Ectodermal cell (in vitro differentiated cells): ENCODE data around the gene SLC9A9.

ENCODE experiments used
- H3K27ac ChIP-seq: 2 replicates; pipeline ENCODE4 v1.7.0; 2013; ENCODE audit warnings: mild to moderate bottlenecking, low read depth, low read length; ENCODE audit not compliant: insufficient read depth, poor library complexity, severe bottlenecking
- H3K27me3 ChIP-seq: 2 replicates; pipeline ENCODE4 v1.7.0; 2013; ENCODE audit warnings: mild to moderate bottlenecking, low read length; ENCODE audit not compliant: insufficient read depth, control insufficient read depth, poor library complexity, severe bottlenecking
- H3K36me3 ChIP-seq: one replicate; pipeline ENCODE4 v1.7.0; 2013; ENCODE audit warnings: low read length; ENCODE audit not compliant: control insufficient read depth, insufficient read depth
- H3K4me1 ChIP-seq: one replicate; pipeline ENCODE4 v1.7.0; 2013; ENCODE audit warnings: low read length; ENCODE audit not compliant: control insufficient read depth, insufficient read depth
- H3K4me3 ChIP-seq: 2 replicates; pipeline ENCODE4 v1.7.0; 2013; ENCODE audit warnings: low read depth, low read length, control low read depth; ENCODE audit not compliant: insufficient read depth
- H3K9me3 ChIP-seq: 2 replicates; pipeline ENCODE4 v1.7.0; 2013; ENCODE audit warnings: mild to moderate bottlenecking, low read length, moderate library complexity; ENCODE audit not compliant: control insufficient read depth
- WGBS, 2 experiments: methylation state at CpG; one replicate each; pipeline ENCODE4 v1.1.7; 2013; ENCODE audit warnings: missing lambda C conversion rate in 2 of 2; 5-methylcytosine and 5-hydroxymethylcytosine counted together

The SLC9A9 gene

DNA sequence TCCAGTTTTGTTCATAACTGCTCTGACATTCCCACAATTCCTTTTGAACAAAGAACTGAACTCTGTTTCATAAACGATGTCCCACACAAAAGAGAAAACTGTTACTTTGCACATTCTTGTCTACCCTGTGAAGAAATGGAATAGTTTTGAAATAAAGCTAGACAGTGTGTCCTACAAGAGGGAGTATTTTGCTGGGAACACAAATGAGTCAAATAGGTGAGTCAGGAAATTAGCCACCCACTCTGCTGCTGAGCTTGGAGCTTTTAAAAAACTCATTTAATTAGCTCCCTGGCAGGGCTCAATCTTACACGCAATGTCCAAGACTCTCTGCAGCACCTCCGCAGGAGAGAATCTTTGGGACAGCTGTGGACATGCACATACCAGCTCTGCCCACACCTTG is 193.4 kb downstream of the SLC9A9 start:
- H3K36me3 ChIP-seq = no peaks in the 10 kb centered on the region
- no peak overlapping the region for H3K27ac ChIP-seq
- no peaks in the 10 kb centered on the region for H3K9me3 ChIP-seq
- no peak overlapping the region for H3K4me3 ChIP-seq
- no peaks in the 10 kb centered on the region for H3K27me3 ChIP-seq
- no peaks in the 10 kb centered on the region for H3K4me1 ChIP-seq
- WGBS, 2 experiments = 74 to 78% methylated on average over 3 of the region's 3 CpGs

GRCh38 chr3:143653935-143654334 is 194.3 kb downstream of the SLC9A9 start:
- Histone ChIP-seq H3K4me1 (no peaks in the 10 kb centered on the region), H3K9me3 (no peaks in the 10 kb centered on the region), H3K27ac (no peak overlapping the region), H3K36me3 (no peaks in the 10 kb centered on the region), H3K27me3 (no peaks in the 10 kb centered on the region), H3K4me3 (no peak overlapping the region)
- WGBS, 2 experiments = 97 to 100% methylated on average over 1 to 2 of the region's 2 CpGs

- Histone ChIP-seq H3K27ac (no peak overlapping the region), H3K36me3 (no peaks in the 10 kb centered on the region), H3K9me3 (no peaks in the 10 kb centered on the region), H3K4me1 (no peaks in the 10 kb centered on the region), H3K4me3 (no peak overlapping the region), H3K27me3 (no peaks in the 10 kb centered on the region)
- WGBS, 2 experiments = 98% methylated on average over 2 of the region's 2 CpGs
These were observed 194.8 kb downstream of the SLC9A9 start for GRCh38 chr3:143653493-143653892.

DNA sequence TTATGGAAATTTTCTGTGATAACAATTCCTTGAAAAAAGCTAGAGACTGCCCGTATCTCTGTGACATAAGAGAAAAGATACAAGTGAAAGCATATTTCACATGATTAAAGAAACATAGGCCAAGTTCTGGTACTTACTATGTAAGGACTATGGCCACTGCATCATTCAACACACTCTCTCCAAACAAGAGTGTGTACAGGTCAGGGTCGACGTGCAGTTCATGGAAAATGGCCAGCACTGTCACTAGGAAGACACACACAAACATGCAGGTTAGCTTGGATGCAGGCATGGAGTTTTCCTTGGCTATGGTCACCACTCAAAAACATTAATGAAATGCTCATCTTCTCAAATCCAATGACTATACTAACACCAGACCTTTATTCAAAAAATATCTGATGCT is 196.2 kb downstream of the SLC9A9 start:
- H3K4me1 ChIP-seq = no peaks in the 10 kb centered on the region
- no peaks in the 10 kb centered on the region for H3K9me3 ChIP-seq
- WGBS, 2 experiments = 96 to 97% methylated on average over 3 of the region's 3 CpGs
- H3K27ac ChIP-seq = no peak overlapping the region
- H3K36me3 ChIP-seq = no peaks in the 10 kb centered on the region
- no peaks in the 10 kb centered on the region for H3K27me3 ChIP-seq
- no peak overlapping the region for H3K4me3 ChIP-seq

DNA sequence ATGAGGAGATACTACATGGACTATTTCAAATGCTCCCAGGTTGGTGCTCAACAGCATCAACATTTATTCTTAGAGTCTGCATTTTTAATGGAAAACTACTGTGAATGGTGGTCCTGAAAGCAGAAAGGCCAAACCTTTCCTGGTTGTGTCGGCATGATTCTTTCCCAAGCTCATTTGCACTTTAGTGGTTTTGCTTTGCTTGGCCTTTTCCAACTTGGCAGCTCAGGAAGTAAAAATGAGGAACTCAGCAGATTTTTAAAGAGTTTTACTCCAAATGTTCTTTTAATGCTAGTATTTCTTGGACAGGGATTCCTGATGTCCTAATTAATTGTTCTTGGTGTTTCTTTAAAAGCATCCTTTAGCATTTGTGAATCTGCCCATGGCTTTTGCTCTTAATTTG is 197.4 kb downstream of the SLC9A9 start:
- Histone ChIP-seq H3K27ac (no peak overlapping the region), H3K4me3 (no peak overlapping the region), H3K36me3 (no peaks in the 10 kb centered on the region), H3K9me3 (no peaks in the 10 kb centered on the region), H3K27me3 (no peaks in the 10 kb centered on the region), H3K4me1 (no peaks in the 10 kb centered on the region)
- WGBS, 2 experiments = 90 to 92% methylated on average over 1 of the region's 1 CpG

DNA sequence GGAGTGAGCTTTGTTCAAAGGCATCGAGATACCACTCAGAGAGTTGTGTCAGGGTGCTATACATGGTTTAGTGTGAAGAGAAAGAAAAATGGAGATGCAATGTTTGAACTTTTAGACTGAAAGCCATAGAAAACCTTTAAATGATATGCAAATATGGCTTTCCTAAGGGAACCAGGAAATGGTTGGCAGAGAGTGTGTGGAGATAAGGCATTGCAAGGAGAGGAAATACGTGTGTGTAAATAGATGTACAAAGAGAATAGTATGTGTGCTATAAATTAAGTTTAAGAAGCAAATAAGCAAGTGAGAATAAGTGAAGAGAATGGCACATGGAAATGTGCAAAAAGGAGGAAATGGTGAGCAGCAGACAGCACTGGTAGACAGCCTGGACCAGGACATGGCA is 198.1 kb downstream of the SLC9A9 start:
- H3K9me3 ChIP-seq = no peaks in the 10 kb centered on the region
- H3K4me1 ChIP-seq = no peaks in the 10 kb centered on the region
- no peak overlapping the region for H3K4me3 ChIP-seq
- 89 to 95% methylated on average over 2 of the region's 2 CpGs for WGBS, 2 experiments
- no peaks in the 10 kb centered on the region for H3K27me3 ChIP-seq
- no peak overlapping the region for H3K27ac ChIP-seq
- no peaks in the 10 kb centered on the region for H3K36me3 ChIP-seq

- Histone ChIP-seq H3K4me3 (no peak overlapping the region), H3K4me1 (no peaks in the 10 kb centered on the region), H3K9me3 (no peaks in the 10 kb centered on the region), H3K27ac (no peak overlapping the region), H3K27me3 (no peaks in the 10 kb centered on the region), H3K36me3 (no peaks in the 10 kb centered on the region)
- 80 to 85% methylated on average over 7 of the region's 7 CpGs for WGBS, 2 experiments
These were observed 199.6 kb downstream of the SLC9A9 start for GRCh38 chr3:143648708-143649107.

GRCh38 chr3:143648218-143648617 is 200.1 kb downstream of the SLC9A9 start:
- H3K36me3 ChIP-seq = no peaks in the 10 kb centered on the region
- no peaks in the 10 kb centered on the region for H3K4me1 ChIP-seq
- WGBS, 2 experiments = 95 to 96% methylated on average over 14 of the region's 14 CpGs
- no peaks in the 10 kb centered on the region for H3K27me3 ChIP-seq
- no peak overlapping the region for H3K4me3 ChIP-seq
- no peaks in the 10 kb centered on the region for H3K9me3 ChIP-seq
- H3K27ac ChIP-seq = no peak overlapping the region

- 68 to 73% methylated on average over 4 of the region's 4 CpGs for WGBS, 2 experiments
- Histone ChIP-seq H3K27ac (no peak overlapping the region), H3K9me3 (no peaks in the 10 kb centered on the region), H3K27me3 (no peaks in the 10 kb centered on the region), H3K4me1 (no peaks in the 10 kb centered on the region), H3K4me3 (no peak overlapping the region), H3K36me3 (no peaks in the 10 kb centered on the region)
These were observed 203.7 kb downstream of the SLC9A9 start for GRCh38 chr3:143644370-143645089.

GRCh38 chr3:143643905-143644304 is 204.4 kb downstream of the SLC9A9 start:
- no peak overlapping the region for H3K4me3 ChIP-seq
- H3K9me3 ChIP-seq = no peaks in the 10 kb centered on the region
- H3K27me3 ChIP-seq = no peaks in the 10 kb centered on the region
- WGBS, 2 experiments = 90 to 96% methylated on average over 1 of the region's 1 CpG
- H3K4me1 ChIP-seq = no peaks in the 10 kb centered on the region
- no peaks in the 10 kb centered on the region for H3K36me3 ChIP-seq
- H3K27ac ChIP-seq = no peak overlapping the region

DNA sequence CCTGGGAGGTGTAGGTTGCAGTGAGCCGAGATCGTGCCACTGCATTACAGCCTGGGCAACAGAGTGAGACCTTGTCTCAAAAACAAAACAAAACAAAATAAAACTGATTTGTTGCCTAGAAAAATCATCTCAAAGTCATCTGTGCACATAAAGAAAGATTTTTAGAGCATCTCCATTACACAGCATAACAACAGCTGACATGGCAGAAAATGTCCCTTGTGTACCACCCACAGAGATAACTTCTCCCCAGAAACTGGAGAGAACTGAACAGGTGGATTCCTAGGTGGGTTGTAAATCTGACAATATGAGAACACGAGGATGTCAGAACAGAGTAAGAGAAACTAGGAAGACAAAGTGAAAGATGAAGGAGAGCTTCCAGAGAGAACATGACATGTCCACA is 207.5 kb downstream of the SLC9A9 start:
- Histone ChIP-seq H3K4me3 (no peak overlapping the region), H3K27ac (no peak overlapping the region), H3K4me1 (no peaks in the 10 kb centered on the region), H3K27me3 (no peaks in the 10 kb centered on the region), H3K36me3 (no peaks in the 10 kb centered on the region), H3K9me3 (no peaks in the 10 kb centered on the region)
- WGBS, 2 experiments = 96 to 97% methylated on average over 3 of the region's 3 CpGs
